Measurements from ENCODE around the gene GRPR.

- no peak for TF ChIP-seq POLR2A (IDR thresholded peaks at IDR 0.05)
- no peak for TF ChIP-seq CTCF (IDR thresholded peaks at IDR 0.05)
These were observed 46.5 kb upstream of the GRPR start for GRCh38 chrX:16076834-16077233.
